K562 (cell line): Measurements from ENCODE around the gene KCTD13. TPM values are rescaled to one million over a fixed set of nuclear protein-coding genes. Genes with fewer than 3 reads are reported as not detected.

Experiments used
- CBX8 ChIP-seq: fragments of 200-600 bp; sonication (generic); IDR thresholded peaks from 2 replicates; pipeline ENCODE4 v1.6.1; 2012; ENCODE audit warnings: borderline replicate concordance, mixed run types, low read depth, mild to moderate bottlenecking, moderate library complexity, mixed read lengths, low read length, control low read depth, inconsistent platforms; ENCODE audit not compliant: poor library complexity, severe bottlenecking; ENCODE audit errors: extremely low read depth
- CHD4 ChIP-seq: fragments of 200-600 bp; sonication (generic); IDR thresholded peaks from 3 replicates; pipeline ENCODE4 v1.6.1; 2012; ENCODE audit warnings: low read depth, mild to moderate bottlenecking, mixed read lengths, low read length, inconsistent platforms; ENCODE audit not compliant: insufficient read depth, insufficient replicate concordance, poor library complexity, severe bottlenecking
- CREB1 ChIP-seq, 2 experiments: sonication (generic) in 1 of 2; formaldehyde crosslinking in 1 of 2; IDR thresholded peaks; 2 replicates each; pipeline versions ENCODE4 v1.6.1 to v1.8.0; 2012 to 2022; ENCODE audit warnings: inconsistent platforms in 1 of 2, mild to moderate bottlenecking in 1 of 2, missing genetic modification reagents in 1 of 2, moderate library complexity in 1 of 2
- FOXO4 ChIP-seq: fragments of 450-650 bp; formaldehyde crosslinking; IDR thresholded peaks from 2 replicates; pipeline ENCODE4 v1.4.0; 2020; ENCODE audit warnings: mild to moderate bottlenecking, moderate library complexity
- JUND ChIP-seq, 2 experiments: IDR thresholded peaks; 2 replicates in 1 of 2; 3 replicates in 1 of 2; pipeline ENCODE4 v1.6.1; 2011; ENCODE audit warnings: borderline replicate concordance in 2 of 2, low read depth in 2 of 2, low read length in 2 of 2, improper control_type of control experiment in 1 of 2, missing biosample characterization in 1 of 2, missing genetic modification characterization in 1 of 2, missing genetic modification reagents in 1 of 2
- KAT2B ChIP-seq: IDR thresholded peaks from one replicate; pipeline ENCODE4 v1.6.1; 2012; ENCODE audit warnings: low read depth, mild to moderate bottlenecking, control low read depth, inconsistent platforms, low read length, moderate library complexity
- MTA3 ChIP-seq: fragments of 450-650 bp; formaldehyde crosslinking; IDR thresholded peaks from 2 replicates; pipeline ENCODE4 v1.6.1; 2017; ENCODE audit warnings: mild to moderate bottlenecking, borderline replicate concordance
- PCBP1 ChIP-seq: fragments of 200-400 bp; formaldehyde crosslinking; IDR thresholded peaks from 2 replicates; pipeline ENCODE4 v1.6.1; 2018; ENCODE audit warnings: mild to moderate bottlenecking, low read depth, low read length; ENCODE audit not compliant: poor library complexity, severe bottlenecking
- TCF7 ChIP-seq: sonication (generic); IDR thresholded peaks from 2 replicates; pipeline ENCODE4 v1.6.1; 2016; ENCODE audit warnings: antibody characterized with exemption, borderline replicate concordance
- TEAD2 ChIP-seq: fragments of 450-650 bp; IDR thresholded peaks from 2 replicates; pipeline ENCODE4 v1.6.1; 2016; ENCODE audit warnings: missing genetic modification characterization, control low read depth, missing compliant biosample characterization
- THRAP3 ChIP-seq: fragments of 450-650 bp; IDR thresholded peaks from 2 replicates; pipeline ENCODE4 v1.6.1; 2016; ENCODE audit warnings: mild to moderate bottlenecking, inconsistent platforms, borderline replicate concordance
- ZNF3 ChIP-seq: fragments of 250-450 bp; sonication (Bioruptor Pico); IDR thresholded peaks from 2 replicates; pipeline ENCODE4 v1.5.0; 2021; ENCODE audit warnings: mild to moderate bottlenecking, moderate library complexity
- ZNF316 ChIP-seq: fragments of 450-650 bp; IDR thresholded peaks from 2 replicates; pipeline ENCODE4 v1.6.1; 2016
- ZNF436 ChIP-seq: fragments of 250-450, 450-650 bp; sonication (Bioruptor Pico); formaldehyde crosslinking; IDR thresholded peaks from 2 replicates; pipeline ENCODE4 v1.7.0; 2020; ENCODE audit warnings: mild to moderate bottlenecking
- ZNF449 ChIP-seq: fragments of 250-450 bp; sonication (Bioruptor Pico); IDR thresholded peaks from 2 replicates; pipeline ENCODE4 v1.8.0; 2022; ENCODE audit warnings: moderate library complexity, mild to moderate bottlenecking, inconsistent platforms
- ZNF511 ChIP-seq: sonication (generic); formaldehyde crosslinking; IDR thresholded peaks from 2 replicates; pipeline ENCODE4 v1.8.0; 2022; ENCODE audit warnings: mild to moderate bottlenecking, missing genetic modification reagents
- ZNF785 ChIP-seq: fragments of 250-450 bp; sonication (Bioruptor Pico); IDR thresholded peaks from 2 replicates; pipeline ENCODE4 v1.4.0; 2020; ENCODE audit warnings: mild to moderate bottlenecking
- polyA plus RNA-seq, 8 experiments: library from polyadenylated mRNA; depleted of rRNA in 4 of 8; stranded (reverse) in 5 of 8; unstranded in 3 of 8; fragments of >200 nt; fragmentation: Nextera tagmentation in 2 of 8; fragmentation: Illumina TruSeq in 1 of 8; extraction: Ambion mirVana in 2 of 8; extraction: Trizol in 1 of 8; gene quantifications; 2 replicates each; pipeline versions ENCODE4 v1.2.1 to v1.2.3, GENCODE V29; 2011 to 2014; ENCODE audit warnings: inconsistent platforms in 1 of 8, missing spikeins in 1 of 8
- total RNA-seq, 7 experiments: library from RNA; depleted of rRNA in 6 of 7; stranded (reverse); fragments of >200 nt in 6 of 7; fragmentation: Illumina TruSeq in 2 of 7; extraction: Trizol in 2 of 7; gene quantifications; 2 replicates each; pipeline versions ENCODE4 v1.2.1 to v1.2.3, GENCODE V29; 2011 to 2021; ENCODE audit warnings: low replicate concordance in 1 of 7
- TF ChIP-seq, protein P1 (sequence below): fragments of 450-650 bp; formaldehyde crosslinking; IDR thresholded peaks from 2 replicates; pipeline ENCODE4 v1.4.0; 2020; ENCODE audit warnings: mild to moderate bottlenecking, moderate library complexity
- TF ChIP-seq, protein P2 (sequence below): fragments of 250-450 bp; sonication (Bioruptor Pico); IDR thresholded peaks from 2 replicates; pipeline ENCODE4 v1.6.1; 2021; ENCODE audit warnings: mild to moderate bottlenecking

KCTD13 gene
- total and polyA plus RNA-seq, 9 of the 15 experiments (the other 6 are each of a cell fraction or from before 2014, with no cell fraction given): 1.0 to 20.6 (median 9.8) TPM

DNA sequence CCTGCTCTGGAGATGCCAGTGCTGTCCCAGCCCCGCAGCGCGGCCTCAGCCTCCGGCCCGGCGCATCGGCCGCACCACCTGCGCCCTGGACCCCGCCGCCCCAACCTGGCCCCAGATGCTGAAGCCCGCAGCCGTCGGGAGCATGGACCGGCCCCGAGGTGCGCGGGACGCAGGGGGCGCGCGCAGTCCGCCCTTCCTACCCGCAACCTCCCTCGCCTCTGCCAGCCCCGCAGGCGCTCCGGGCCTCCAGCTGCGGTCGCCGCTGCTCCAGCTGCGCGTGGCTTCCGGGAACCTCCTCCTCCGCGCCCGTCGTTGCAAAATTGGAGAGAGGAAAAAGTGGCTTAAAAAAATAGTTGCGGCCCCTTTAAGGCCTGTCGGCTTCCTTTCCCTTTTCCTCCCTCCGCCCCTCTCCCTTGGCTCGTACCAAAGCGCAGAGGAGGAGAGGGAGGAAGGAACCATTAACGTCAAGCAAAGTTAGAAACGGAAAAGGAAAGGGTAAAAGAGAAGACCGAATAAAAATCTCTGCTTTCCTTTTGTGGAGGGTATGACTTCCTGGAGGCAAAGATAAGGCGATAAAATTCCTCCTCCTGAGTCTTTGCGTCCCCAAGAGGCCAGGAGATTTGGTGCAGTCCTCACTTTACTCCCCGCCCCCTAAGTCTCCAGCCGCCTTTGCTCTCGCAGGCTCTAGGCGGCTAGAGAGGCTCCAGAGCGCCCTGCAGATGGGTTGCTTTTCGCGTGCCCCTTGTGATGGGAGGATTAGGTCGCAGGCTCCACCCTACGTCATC, 63.0 kb downstream of the KCTD13 start, which contains the start of gene CDIPT (continued):
- TF ChIP-seq ZNF511 (no peak; the same call in 1 of the 2 replicates), CBX8 (no peak), KAT2B (peak; percentile 64), JUND (IDR thresholded peaks at IDR 0.05; ENCODE audit: borderline replicate concordance, low read depth, low read length) (peak; percentile 97), JUND (tag; IDR thresholded peaks at IDR 0.05; ENCODE audit: borderline replicate concordance, low read depth, low read length) (no peak; the same call in 2 of the 3 replicates), CHD4 (peak; percentile 47), FOXO4 (CRISPR knock-in tag) (no peak), ZNF3 (CRISPR knock-in tag) (no peak), TCF7 (no peak), PCBP1 (peak; percentile 39), CREB1 (IDR thresholded peaks at IDR 0.05) (peak; percentile 83), CREB1 (CRISPR knock-in tag; IDR thresholded peaks at IDR 0.05) (peak; percentile 88), ZNF449 (CRISPR knock-in tag) (no peak), THRAP3 (no peak), ZNF785 (CRISPR knock-in tag) (no peak), ZNF316 (no peak), TEAD2 (tag) (no peak), MTA3 (peak; percentile 69; the same call in 1 of the 2 replicates), ZNF436 (CRISPR knock-in tag) (no peak)
- TF ChIP-seq, protein P1, sequence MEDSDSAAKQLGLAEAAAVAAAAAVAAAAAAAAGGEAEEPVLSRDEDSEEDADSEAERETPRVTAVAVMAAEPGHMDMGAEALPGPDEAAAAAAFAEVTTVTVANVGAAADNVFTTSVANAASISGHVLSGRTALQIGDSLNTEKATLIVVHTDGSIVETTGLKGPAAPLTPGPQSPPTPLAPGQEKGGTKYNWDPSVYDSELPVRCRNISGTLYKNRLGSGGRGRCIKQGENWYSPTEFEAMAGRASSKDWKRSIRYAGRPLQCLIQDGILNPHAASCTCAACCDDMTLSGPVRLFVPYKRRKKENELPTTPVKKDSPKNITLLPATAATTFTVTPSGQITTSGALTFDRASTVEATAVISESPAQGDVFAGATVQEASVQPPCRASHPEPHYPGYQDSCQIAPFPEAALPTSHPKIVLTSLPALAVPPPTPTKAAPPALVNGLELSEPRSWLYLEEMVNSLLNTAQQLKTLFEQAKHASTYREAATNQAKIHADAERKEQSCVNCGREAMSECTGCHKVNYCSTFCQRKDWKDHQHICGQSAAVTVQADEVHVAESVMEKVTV: peak; percentile 13; the same call in 1 of the 2 replicates
- TF ChIP-seq, protein P2, sequence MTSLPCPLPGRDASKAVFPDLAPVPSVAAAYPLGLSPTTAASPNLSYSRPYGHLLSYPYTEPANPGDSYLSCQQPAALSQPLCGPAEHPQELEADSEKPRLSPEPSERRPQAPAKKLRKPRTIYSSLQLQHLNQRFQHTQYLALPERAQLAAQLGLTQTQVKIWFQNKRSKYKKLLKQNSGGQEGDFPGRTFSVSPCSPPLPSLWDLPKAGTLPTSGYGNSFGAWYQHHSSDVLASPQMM (CRISPR knock-in tag): no peak
